Activated CD8-positive, alpha-beta T cell treated with anti-CD3 and anti-CD28 coated beads for 36 hours (primary cell): Measurements from ENCODE around the gene NRG4. TPM values are rescaled to one million over a fixed set of nuclear protein-coding genes. Genes with fewer than 3 reads are reported as not detected.
"Not testable (repeated sequence)": the region's sequence is repeated elsewhere in the genome, so short reads cannot be mapped to it uniquely, and the experiment has no call there.

Experiments
- ATAC-seq: fragments of 200-7000 bp; cut with Tn5 transposase; one replicate; pipeline ENCODE4 v1.10.0; 2021; ENCODE audit warnings: mild to moderate bottlenecking, moderate library complexity
- CTCF ChIA-PET: fragments of 350-600 bp; sonication (Branson Sonifier 250); formaldehyde crosslinking; loops from one replicate; lab custom pipeline; 2021; ENCODE audit warnings: antibody characterized with exemption; lab: Charles Lee
- POLR2A ChIA-PET: fragments of 350-600 bp; sonication (Branson Sonifier 250); formaldehyde crosslinking; loops from one replicate; lab custom pipeline; 2021; ENCODE audit warnings: antibody characterized with exemption; lab: Charles Lee
- DNase-seq: peaks from one replicate; pipeline ENCODE4 v3.0.0-alpha.2; 2020
- H3K27ac Mint-ChIP-seq: one replicate; pipeline ENCODE4 v1.8.0; 2021; ENCODE audit warnings: mild to moderate bottlenecking, mixed read lengths
- H3K27me3 Mint-ChIP-seq: one replicate; pipeline ENCODE4 v1.8.0; 2021; ENCODE audit warnings: mixed read lengths
- H3K36me3 Mint-ChIP-seq: one replicate; pipeline ENCODE4 v1.8.0; 2021; ENCODE audit warnings: low read depth, mixed read lengths
- H3K4me1 Mint-ChIP-seq: one replicate; pipeline ENCODE4 v1.8.0; 2021; ENCODE audit warnings: low read depth, mixed read lengths
- H3K4me3 Mint-ChIP-seq: one replicate; pipeline ENCODE4 v1.8.0; 2021; ENCODE audit warnings: mild to moderate bottlenecking, moderate library complexity, mixed read lengths
- H3K9me3 Mint-ChIP-seq: one replicate; pipeline ENCODE4 v1.8.0; 2021; ENCODE audit warnings: mixed read lengths
- intact Hi-C: fragments of 100-400 bp; cut with micrococcal nuclease; formaldehyde crosslinking; loops from one replicate; pipeline ENCODE4 v1.10.0; 2022
- total RNA-seq, 2 experiments: library from RNA; stranded (reverse); gene quantifications; one replicate each; pipeline ENCODE4 v1.2.3, GENCODE V29; 2021
- TF ChIP-seq, protein P1 (sequence below): fragments of 200-600 bp; IDR thresholded peaks from one replicate; pipeline ENCODE4 v1.8.0; 2022; ENCODE audit warnings: antibody characterized with exemption, mild to moderate bottlenecking

Gene NRG4
- total RNA-seq, 2 experiments from 2014 or later = not detected

DNA sequence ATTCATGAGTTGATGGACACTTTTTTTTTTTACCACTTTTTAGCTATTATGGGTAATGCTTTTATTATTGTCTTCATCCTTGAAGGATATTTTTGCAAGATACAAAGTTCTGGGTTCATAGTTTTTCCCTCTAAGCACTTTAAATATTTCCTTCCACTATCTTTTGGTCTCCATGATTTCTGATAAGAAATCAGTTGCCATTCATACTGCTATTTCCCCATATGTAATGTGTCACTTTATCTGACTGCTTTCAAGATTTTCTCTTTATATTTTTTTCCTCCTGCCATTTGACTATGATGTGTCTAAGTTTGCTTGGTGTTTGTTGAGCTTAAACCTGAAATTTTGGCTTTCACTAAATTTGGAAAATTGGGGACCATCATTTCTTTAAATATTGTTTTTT, 19.3 kb downstream of the NRG4 start:
- no peak for DNase-seq
- TF ChIP-seq, protein P1, sequence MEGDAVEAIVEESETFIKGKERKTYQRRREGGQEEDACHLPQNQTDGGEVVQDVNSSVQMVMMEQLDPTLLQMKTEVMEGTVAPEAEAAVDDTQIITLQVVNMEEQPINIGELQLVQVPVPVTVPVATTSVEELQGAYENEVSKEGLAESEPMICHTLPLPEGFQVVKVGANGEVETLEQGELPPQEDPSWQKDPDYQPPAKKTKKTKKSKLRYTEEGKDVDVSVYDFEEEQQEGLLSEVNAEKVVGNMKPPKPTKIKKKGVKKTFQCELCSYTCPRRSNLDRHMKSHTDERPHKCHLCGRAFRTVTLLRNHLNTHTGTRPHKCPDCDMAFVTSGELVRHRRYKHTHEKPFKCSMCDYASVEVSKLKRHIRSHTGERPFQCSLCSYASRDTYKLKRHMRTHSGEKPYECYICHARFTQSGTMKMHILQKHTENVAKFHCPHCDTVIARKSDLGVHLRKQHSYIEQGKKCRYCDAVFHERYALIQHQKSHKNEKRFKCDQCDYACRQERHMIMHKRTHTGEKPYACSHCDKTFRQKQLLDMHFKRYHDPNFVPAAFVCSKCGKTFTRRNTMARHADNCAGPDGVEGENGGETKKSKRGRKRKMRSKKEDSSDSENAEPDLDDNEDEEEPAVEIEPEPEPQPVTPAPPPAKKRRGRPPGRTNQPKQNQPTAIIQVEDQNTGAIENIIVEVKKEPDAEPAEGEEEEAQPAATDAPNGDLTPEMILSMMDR = no peak
- Mint-ChIP-seq H3K27ac (no peak overlapping the region), H3K4me1 (no peaks in the 10 kb centered on the region), H3K4me3 (no peak overlapping the region), H3K36me3 (no peaks in the 10 kb centered on the region), H3K9me3 (peaks cover 6% of the 10 kb centered on the region), H3K27me3 (no peaks in the 10 kb centered on the region)
- ChIA-PET POLR2A (no interaction called here), CTCF (no interaction called here)
- ATAC-seq = no peak
- intact Hi-C loops = no loop called here

DNA sequence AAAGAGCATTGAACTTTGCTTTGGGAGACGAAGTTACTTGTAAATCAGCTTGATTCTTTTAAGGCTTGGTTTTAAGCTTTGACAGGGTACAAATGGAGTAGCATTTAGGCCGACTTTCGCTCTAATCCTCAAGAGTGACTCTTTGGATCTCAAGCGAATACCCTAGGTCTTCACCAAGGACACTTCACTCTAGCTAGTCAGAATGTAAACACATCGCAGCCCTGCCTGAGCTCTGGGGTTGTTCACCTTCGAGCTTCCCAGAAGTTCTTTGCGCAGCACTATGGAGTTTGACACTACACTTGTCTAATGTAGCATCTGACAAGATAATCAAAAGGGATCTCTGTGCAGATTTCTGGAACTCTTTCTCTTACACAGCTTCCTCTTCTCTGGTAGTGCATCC, 22.3 kb downstream of the NRG4 start:
- Mint-ChIP-seq H3K27me3 (no peaks in the 10 kb centered on the region), H3K27ac (no peak overlapping the region)

DNA sequence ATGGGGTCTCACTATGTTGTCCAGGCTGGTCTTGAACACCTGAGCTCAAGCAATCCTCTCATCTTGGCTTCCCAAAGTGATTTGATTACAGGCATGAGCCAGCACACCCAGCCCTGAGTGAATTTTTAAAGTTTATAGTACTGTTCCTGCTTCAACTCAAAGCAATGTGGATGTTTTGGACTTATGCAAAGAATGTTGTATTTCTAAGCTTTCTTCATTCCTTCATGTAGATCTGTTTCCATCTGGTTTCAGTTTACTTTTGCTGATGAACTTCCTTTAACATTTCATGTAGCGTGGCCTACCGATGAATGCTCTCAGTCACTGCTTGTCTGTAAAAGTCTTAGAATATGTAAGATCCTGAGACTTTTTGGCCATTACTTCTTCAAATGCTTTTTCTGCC, 23.2 kb downstream of the NRG4 start:
- no peaks in the 10 kb centered on the region for H3K4me1 Mint-ChIP-seq
- DNase-seq (no peak), ATAC-seq (no peak)
- TF ChIP-seq, protein P1 = no peak
- no peaks in the 10 kb centered on the region for H3K36me3 Mint-ChIP-seq
- H3K4me3 Mint-ChIP-seq = no peak overlapping the region
- no peak overlapping the region for H3K27ac Mint-ChIP-seq
- POLR2A ChIA-PET = interaction anchor here (1.0 kb wide), 2 partner anchors 17 to 142 kb away, joined by 3 to 4 read pairs; no protein-coding TSS in a partner anchor
- peaks cover 6% of the 10 kb centered on the region for H3K9me3 Mint-ChIP-seq
- no peaks in the 10 kb centered on the region for H3K27me3 Mint-ChIP-seq
- CTCF ChIA-PET = no interaction called here
- intact Hi-C loops = no loop called here

More for the DNA sequence above, 22.3 kb downstream of the NRG4 start:
- H3K4me3 Mint-ChIP-seq = no peak overlapping the region
- DNase-seq (no peak), ATAC-seq (no peak)
- no peaks in the 10 kb centered on the region for H3K36me3 Mint-ChIP-seq
- CTCF ChIA-PET = interaction anchor here (0.8 kb wide), 1 partner anchor 8 kb away, joined by 4 read pairs; no protein-coding TSS in a partner anchor
- H3K9me3 Mint-ChIP-seq = peaks cover 6% of the 10 kb centered on the region
- POLR2A ChIA-PET = interaction anchor here (1.0 kb wide), 2 partner anchors 16 to 143 kb away, joined by 3 to 4 read pairs; no protein-coding TSS in a partner anchor
- no peaks in the 10 kb centered on the region for H3K4me1 Mint-ChIP-seq
- intact Hi-C loops = no loop called here
- TF ChIP-seq, protein P1 = no peak

DNA sequence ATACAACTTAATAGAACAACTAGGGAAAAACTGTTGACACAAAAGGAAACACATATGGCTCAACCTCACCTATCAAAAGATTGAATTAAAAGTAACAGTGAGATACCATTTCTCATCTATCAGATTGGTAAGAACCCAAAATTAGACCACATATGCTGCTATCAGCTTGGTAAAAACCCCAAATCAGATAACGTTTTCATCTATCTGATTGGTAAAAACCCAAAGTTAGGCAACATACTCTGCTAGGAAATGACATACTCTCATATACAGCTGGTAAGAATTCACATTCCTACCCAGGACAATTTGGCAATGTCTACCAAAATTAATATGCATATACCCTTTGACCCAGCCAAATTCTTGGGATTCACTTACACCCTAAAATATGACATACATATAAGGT, 26.3 kb downstream of the NRG4 start:
- DNase-seq = no peak
- H3K36me3 Mint-ChIP-seq = no peaks in the 10 kb centered on the region
- ChIA-PET CTCF (no interaction called here), POLR2A (no interaction called here)
- H3K27me3 Mint-ChIP-seq = peaks cover 3% of the 10 kb centered on the region
- H3K4me1 Mint-ChIP-seq = no peaks in the 10 kb centered on the region
- H3K27ac Mint-ChIP-seq = no peak overlapping the region
- H3K9me3 Mint-ChIP-seq = no peaks in the 10 kb centered on the region
- TF ChIP-seq, protein P1 = no peak
- H3K4me3 Mint-ChIP-seq = no peak overlapping the region
- intact Hi-C loops = no loop called here
- no peak for ATAC-seq

DNA sequence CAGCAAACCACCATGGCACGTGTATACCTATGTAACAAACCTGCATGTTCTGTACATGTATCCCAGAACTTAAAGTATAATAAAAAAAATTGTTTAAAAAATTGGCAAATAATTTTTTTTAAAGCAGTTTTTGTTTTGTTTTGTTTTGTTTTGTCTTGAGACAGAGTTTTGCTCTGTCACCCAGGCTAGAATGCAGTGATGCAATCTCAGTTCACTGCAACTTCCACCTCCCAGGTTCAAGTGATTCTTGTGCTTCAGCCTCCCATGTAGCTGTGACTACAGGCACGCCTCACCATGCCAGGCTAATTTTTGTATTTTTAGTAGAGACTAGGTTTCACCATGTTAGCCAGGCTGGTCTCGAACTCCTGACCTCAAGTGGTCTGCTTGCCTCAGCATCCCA, 27.5 kb downstream of the NRG4 start:
- ATAC-seq, H3K27me3 Mint-ChIP-seq, H3K4me3 Mint-ChIP-seq, H3K36me3 Mint-ChIP-seq, H3K4me1 Mint-ChIP-seq, intact Hi-C loops, H3K27ac Mint-ChIP-seq, H3K9me3 Mint-ChIP-seq, DNase-seq, CTCF ChIA-PET, POLR2A ChIA-PET: not testable (repeated sequence)
